Renal pelvis (tissue), 12 donors: Measurements from ENCODE around the gene TOP2B. TPM values are rescaled to one million over a fixed set of nuclear protein-coding genes. Genes with fewer than 3 reads are reported as not detected.

ENCODE experiments used
- DNase-seq: peaks from one replicate; pipeline ENCODE4 v3.0.0-alpha.2; 2013
- long read RNA-seq, 16 experiments: transcript quantifications; one replicate each; lab custom pipeline, GENCODE V29; 2026
- polyA plus RNA-seq, 3 donors: library from polyadenylated mRNA; unstranded; fragments of 120-200 nt; gene quantifications; one replicate each; pipeline ENCODE4 v1.2.1, GENCODE V29; 2013; ENCODE audit not compliant: insufficient read length in 3 of 3

Gene TOP2B, protein sequence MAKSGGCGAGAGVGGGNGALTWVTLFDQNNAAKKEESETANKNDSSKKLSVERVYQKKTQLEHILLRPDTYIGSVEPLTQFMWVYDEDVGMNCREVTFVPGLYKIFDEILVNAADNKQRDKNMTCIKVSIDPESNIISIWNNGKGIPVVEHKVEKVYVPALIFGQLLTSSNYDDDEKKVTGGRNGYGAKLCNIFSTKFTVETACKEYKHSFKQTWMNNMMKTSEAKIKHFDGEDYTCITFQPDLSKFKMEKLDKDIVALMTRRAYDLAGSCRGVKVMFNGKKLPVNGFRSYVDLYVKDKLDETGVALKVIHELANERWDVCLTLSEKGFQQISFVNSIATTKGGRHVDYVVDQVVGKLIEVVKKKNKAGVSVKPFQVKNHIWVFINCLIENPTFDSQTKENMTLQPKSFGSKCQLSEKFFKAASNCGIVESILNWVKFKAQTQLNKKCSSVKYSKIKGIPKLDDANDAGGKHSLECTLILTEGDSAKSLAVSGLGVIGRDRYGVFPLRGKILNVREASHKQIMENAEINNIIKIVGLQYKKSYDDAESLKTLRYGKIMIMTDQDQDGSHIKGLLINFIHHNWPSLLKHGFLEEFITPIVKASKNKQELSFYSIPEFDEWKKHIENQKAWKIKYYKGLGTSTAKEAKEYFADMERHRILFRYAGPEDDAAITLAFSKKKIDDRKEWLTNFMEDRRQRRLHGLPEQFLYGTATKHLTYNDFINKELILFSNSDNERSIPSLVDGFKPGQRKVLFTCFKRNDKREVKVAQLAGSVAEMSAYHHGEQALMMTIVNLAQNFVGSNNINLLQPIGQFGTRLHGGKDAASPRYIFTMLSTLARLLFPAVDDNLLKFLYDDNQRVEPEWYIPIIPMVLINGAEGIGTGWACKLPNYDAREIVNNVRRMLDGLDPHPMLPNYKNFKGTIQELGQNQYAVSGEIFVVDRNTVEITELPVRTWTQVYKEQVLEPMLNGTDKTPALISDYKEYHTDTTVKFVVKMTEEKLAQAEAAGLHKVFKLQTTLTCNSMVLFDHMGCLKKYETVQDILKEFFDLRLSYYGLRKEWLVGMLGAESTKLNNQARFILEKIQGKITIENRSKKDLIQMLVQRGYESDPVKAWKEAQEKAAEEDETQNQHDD (N-terminal part only)
- polyA plus RNA-seq: 100 to 1,000 TPM; 266 to 288 (median 270) TPM
- long read RNA-seq, donor 1, full-length matches to known transcripts: 4 of 4 reads
- long read RNA-seq, donor 1, partial matches to known transcripts: 0 of 4 reads
- long read RNA-seq, donor 1, other reads (novel, unspliced or antisense): 0 of 4 reads
- long read RNA-seq, donor 2, full-length matches to known transcripts: 5 of 10 reads
- long read RNA-seq, donor 2, partial matches to known transcripts: 5 of 10 reads
- long read RNA-seq, donor 2, other reads (novel, unspliced or antisense): 0 of 10 reads
- long read RNA-seq, donor 3, full-length matches to known transcripts: 3 of 13 reads
- long read RNA-seq, donor 3, partial matches to known transcripts: 10 of 13 reads
- long read RNA-seq, donor 3, other reads (novel, unspliced or antisense): 0 of 13 reads
- long read RNA-seq, donor 4, full-length matches to known transcripts: 4 of 41 reads
- long read RNA-seq, donor 4, partial matches to known transcripts: 37 of 41 reads
- long read RNA-seq, donor 4, other reads (novel, unspliced or antisense): 0 of 41 reads
- long read RNA-seq, donor 5, full-length matches to known transcripts: 5 of 5 reads
- long read RNA-seq, donor 5, partial matches to known transcripts: 0 of 5 reads
- long read RNA-seq, donor 5, other reads (novel, unspliced or antisense): 0 of 5 reads
- long read RNA-seq, donor 6, full-length matches to known transcripts: 4 of 15 reads
- long read RNA-seq, donor 6, partial matches to known transcripts: 11 of 15 reads
- long read RNA-seq, donor 6, other reads (novel, unspliced or antisense): 0 of 15 reads
- long read RNA-seq, donor 7, full-length matches to known transcripts: 11 of 22 reads
- long read RNA-seq, donor 7, partial matches to known transcripts: 11 of 22 reads
- long read RNA-seq, donor 7, other reads (novel, unspliced or antisense): 0 of 22 reads
- long read RNA-seq, donor 8, full-length matches to known transcripts: 4 of 10 reads
- long read RNA-seq, donor 8, partial matches to known transcripts: 6 of 10 reads
- long read RNA-seq, donor 8, other reads (novel, unspliced or antisense): 0 of 10 reads
- long read RNA-seq, donor 9, full-length matches to known transcripts: 8 of 14 reads
- long read RNA-seq, donor 9, partial matches to known transcripts: 6 of 14 reads
- long read RNA-seq, donor 9, other reads (novel, unspliced or antisense): 0 of 14 reads
- long read RNA-seq, donor 10, full-length matches to known transcripts: 5 of 25 reads
- long read RNA-seq, donor 10, partial matches to known transcripts: 20 of 25 reads
- long read RNA-seq, donor 10, other reads (novel, unspliced or antisense): 0 of 25 reads
- long read RNA-seq, donor 11, full-length matches to known transcripts: 10 of 10 reads
- long read RNA-seq, donor 11, partial matches to known transcripts: 0 of 10 reads
- long read RNA-seq, donor 11, other reads (novel, unspliced or antisense): 0 of 10 reads
- long read RNA-seq, donor 12, full-length matches to known transcripts: 5 of 16 reads
- long read RNA-seq, donor 12, partial matches to known transcripts: 11 of 16 reads
- long read RNA-seq, donor 12, other reads (novel, unspliced or antisense): 0 of 16 reads
- long read RNA-seq, donor 13, full-length matches to known transcripts: 1 of 19 reads
- long read RNA-seq, donor 13, partial matches to known transcripts: 18 of 19 reads
- long read RNA-seq, donor 13, other reads (novel, unspliced or antisense): 0 of 19 reads
- long read RNA-seq, donor 14: 0 reads
- long read RNA-seq, donor 15, full-length matches to known transcripts: 4 of 4 reads
- long read RNA-seq, donor 15, partial matches to known transcripts: 0 of 4 reads
- long read RNA-seq, donor 15, other reads (novel, unspliced or antisense): 0 of 4 reads
- long read RNA-seq, donor 16, full-length matches to known transcripts: 13 of 30 reads
- long read RNA-seq, donor 16, partial matches to known transcripts: 17 of 30 reads
- long read RNA-seq, donor 16, other reads (novel, unspliced or antisense): 0 of 30 reads

DNA sequence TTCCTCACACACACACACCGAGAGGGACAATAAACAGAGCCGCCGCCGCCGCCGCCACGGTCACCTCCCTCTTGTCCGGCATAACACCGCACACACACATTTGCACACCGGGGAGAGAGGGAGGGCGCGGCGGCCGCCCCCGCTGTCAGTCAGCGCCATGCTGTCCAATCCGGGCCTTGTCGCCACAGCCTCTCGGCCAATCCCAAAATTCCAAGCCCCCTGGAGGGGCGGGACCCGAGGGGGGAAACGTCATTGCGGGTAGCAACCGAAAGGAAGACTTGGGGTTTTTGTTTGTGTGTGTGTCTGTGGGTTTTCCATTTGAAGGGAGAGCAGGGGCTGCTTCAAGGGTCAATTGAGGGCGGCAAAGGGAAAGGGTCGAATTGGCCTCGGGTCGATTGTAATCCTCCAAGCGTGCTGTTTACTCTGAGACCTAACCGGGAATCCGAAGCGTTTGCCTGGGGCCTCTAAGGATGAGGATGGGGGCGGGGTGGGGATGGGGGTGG is at the start of gene TOP2B:
Gene TOP2B (minus strand): TSS at position 96 of the 503 bp plus-strand sequence. CDS start 610 bp downstream, outside the sequence.
- peak; percentile 98 for DNase-seq

DNA sequence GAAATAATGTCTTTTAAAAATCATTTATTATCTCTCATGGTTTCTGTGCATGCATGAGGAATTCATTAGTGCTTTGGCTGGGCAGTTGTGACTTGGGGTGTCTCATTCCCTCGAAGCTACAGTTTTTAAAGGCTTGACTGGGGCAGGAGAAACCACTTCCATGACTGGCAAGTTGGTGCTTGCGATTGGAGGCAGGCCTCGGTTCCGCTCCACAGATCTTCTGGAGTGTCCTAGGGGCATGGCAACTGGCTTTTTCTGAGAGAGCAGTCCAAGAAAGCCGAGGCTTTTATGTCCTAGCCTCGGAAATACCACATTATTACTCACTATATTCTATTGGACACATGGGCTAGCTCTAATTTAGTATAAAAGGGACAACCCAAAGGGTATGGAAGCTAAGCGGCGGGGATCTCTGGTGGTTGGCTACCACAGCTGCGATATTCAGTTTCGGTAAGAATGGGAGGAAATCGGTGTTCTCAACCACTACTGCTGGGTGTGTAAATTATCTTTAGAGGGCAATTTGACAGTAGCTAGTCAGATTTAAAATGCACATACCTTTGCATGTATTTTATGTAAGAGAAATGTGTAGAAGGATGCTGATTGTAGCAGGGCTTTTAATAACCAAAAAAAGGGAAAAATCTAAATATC is 48.8 kb upstream of the TOP2B start:
- DNase-seq: no peak

DNA sequence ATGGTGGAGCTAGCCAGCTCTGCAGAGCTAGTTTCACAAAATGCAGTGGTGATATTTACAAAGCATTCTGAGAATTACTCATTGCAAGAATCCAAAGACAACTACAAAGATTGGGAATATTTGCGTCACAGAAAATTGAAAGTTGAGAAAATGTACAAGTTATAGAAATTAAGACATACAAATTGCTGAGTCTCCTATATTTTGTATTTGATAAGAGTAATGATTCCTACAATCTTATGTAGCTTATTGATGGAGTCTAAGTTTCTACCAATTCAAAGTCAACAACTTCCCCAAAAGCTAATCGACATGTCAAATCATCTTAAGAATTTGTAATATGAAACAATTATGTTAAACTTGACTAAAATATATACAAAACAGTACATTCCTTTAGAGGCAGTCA is 46.4 kb upstream of the TOP2B start:
- no peak for DNase-seq

DNA sequence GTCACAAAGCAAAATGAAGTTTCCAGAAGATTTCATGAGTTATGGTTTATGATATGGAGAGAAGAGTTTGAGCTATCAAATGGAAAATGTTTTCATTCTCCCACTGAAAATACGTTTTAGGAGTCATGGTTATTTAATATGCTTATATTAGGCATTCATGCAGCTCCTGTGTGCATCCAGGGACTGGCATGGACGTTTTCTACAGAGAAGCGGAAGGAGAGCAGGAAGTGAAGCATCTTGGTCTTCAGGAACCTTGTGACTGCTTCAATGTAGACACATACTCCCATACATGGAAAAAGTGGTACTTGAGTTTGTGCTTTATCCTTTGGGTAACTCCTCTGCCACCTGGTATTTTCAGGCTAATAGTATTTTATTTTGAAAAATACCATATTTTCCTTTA is 43.3 kb upstream of the TOP2B start:
- no peak for DNase-seq

DNA sequence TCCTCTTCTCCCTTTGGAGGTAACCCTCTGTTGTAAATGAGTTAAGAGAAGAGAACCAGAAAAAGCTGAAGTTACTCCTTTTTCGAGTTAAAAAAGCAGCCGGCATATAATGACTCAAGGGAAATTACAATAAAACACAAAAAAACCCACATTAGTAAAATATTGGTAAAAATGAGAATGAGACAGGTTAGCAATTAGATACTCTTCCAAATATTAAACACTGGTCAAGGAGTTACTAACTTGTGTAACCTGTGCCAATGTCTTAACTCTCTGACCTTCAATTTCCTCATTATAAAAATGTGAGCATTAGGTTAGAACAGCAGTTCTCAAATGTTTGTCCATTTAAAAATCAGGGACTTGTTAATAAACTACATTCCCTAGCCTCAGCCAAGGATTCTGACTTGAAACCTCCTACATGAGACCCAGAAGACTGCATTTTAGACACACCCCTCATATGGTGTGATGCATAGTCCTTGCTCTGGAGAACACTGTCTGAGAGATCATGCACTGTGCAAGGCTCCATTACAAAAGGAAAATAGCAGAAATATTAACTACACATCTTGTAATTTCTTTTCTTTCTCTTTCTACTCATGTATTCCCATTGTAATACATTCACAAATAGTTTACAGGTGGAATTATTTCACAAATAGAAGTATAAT is 42.7 kb upstream of the TOP2B start:
- DNase-seq: no peak

DNA sequence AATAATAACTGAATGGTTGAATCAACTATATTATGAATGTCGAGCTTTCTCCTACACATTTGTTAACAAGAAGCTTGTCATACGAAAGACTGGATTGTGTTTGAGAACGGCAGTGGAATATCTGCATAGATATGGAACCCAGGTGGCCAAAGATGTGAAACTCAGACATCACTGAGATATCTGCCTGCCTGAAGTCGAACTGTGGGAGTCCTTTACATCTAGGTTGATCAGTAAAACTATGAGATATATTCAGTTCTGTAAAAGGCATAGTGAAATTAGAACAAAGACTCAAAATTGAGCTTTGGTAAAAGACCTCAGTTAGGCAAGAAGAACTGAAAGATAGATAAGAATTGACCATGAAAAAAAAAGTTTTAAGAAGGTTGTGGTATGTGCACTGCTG is 41.5 kb upstream of the TOP2B start:
- DNase-seq: no peak

DNA sequence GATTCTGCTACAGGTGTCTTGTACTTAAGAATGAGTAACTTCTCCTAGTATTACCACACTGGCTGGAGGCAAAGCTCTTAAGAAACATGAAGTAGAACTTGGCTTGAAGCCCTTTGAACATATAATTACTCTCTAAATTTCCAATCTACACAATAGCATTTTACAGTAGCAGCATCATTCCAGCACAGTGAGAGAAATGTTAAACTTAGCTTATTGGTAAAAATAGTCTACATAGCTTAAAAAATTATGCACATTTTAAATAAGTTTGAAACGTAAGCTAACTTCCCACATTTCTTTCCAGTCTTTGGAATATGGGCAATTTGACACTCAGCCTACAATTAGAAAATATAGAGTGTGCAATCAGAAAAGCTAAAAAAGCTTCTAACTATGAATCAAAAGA is 32.8 kb upstream of the TOP2B start:
- DNase-seq: no peak

DNA sequence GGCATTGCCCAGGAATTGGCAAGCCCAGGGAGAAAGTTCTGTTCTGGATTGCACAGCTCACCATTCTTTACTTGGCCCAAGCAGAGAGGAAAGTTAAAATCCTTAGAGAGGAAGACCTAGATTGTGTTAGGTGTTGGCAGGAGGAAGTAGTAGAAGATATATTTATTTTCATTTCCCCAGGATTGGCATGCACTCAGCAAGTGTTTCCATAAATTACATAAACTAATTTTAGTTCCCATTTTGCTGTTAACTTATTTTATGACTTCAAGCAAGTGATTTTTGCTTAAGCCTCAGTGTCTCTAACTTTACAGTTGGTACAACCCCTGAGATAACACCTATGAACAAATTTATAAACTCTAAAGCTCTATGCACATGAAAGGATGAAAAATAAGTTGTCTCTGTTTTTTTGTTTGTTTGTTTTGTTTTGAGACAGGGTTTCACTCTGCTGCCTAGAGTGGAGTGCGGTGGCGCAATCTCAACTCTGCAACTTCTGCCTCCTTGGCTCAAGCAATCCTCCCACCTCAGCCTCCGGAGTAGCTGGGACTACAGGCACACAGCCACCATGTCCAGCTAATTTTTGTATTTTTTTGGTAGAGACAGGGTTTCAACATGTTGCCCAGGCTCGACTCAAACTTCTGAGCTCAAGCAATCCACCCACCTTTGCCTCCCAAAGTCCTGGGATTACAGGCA is 31.2 kb upstream of the TOP2B start:
- DNase-seq: no peak

DNA sequence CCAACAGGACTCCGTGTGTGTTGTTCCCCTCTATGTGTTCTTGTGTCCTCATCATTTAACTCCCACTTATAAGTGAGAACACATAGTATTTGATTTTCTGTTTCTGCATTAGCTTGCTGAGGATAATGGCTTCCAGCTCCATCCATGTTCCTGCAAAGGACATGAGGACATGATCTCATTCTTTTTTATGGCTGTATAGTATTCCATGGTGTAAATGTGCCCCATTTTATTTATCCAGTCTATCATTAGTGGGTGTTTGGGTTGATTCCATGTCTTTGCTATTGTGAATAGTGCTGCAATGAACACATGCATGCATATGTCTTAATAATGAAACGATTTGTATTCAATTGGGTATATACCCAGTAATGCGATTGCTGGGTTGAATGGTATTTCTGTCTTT is 28.5 kb upstream of the TOP2B start:
- DNase-seq: no peak

DNA sequence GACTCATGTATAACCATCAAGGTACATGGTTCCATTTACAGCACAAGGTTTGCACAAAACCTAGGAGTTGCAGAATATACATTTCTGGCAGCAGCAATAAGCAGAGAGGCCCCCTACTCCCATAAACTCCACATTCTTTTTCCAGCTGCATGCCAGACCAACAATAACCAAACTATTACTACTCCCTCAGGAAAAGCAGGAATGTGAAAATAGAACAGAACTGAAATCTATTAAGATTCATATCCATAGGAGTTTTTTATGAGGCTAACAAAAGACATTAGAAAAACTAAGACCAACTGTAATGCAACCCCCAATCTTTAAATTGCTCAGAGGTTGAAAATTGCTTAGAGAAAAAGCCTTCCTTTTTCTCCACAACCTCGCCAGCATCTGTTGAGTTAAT is 27.6 kb upstream of the TOP2B start:
- peak; percentile 31 for DNase-seq

DNA sequence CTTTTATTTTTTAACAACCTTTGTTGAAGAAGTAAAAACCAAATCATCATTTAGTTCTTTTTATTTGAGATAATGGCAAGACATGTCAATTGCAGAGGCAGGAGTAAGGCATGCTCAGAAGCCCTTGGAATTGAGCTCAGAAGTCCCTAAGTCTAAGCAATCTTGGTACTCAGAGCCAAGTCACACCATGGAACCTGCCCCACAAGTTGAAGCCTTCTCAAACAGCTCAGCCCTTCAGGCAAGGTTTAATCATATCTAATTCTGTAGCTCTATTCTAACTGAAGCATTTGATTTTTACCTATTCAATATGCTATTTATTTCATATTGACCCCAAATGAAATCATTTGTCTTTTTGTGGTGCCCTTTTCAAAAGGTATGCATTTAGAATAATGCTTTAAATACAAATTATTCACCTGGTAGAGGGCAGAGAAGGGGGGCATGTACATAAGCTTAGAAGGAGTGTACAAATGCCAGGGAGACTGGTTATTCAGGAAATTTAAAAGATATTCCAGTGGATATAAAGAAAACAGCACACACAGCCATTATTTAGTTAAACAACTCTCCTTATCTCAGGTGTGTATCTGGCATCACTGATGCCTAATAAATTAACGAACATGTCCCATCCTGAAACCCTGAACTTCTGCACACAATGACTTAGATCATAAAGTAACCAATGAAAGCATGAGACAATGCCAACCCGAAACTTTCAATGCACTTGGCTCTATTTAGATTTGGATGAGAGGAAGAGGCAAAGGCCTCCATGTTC is 26.2 kb upstream of the TOP2B start:
- no peak for DNase-seq

DNA sequence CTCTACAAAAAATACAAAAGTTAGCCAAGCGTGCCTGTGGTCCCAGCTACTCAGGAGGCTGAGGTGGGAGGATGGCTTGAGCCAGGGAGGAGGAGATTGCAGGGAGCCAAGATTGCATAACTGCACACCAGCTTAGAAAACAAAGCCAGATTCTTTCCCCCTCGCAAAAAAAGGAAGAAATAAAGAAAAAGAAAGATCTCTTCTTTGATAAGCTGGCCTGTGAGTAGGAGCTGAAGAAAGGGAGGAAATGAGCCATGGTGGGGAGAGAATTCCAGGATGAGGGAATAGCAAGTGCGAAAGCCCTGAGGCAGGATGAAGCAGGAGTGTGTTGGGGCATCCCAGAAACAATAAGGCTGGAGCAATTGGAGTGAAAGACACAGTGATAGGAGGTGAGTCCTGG is 24.5 kb upstream of the TOP2B start:
- no peak for DNase-seq

DNA sequence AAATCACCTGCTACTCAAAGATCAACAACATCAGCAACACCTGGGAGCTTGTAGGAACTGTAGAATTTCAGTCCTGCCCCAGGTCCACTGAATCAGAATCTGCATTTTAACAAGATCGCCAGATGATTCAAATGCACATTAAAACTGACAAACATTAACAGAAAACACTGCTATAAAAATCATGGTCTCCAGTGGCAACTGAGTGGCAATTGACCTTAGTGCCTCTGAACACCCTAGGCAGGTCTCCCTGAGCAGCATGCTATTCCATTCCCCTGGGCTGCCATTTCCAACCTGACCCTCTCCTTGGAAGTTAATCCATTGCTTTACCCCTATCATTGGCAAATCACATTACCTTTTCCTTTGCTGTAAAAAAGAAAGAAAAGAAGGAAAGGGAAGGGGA is 23.0 kb upstream of the TOP2B start:
- no peak for DNase-seq

DNA sequence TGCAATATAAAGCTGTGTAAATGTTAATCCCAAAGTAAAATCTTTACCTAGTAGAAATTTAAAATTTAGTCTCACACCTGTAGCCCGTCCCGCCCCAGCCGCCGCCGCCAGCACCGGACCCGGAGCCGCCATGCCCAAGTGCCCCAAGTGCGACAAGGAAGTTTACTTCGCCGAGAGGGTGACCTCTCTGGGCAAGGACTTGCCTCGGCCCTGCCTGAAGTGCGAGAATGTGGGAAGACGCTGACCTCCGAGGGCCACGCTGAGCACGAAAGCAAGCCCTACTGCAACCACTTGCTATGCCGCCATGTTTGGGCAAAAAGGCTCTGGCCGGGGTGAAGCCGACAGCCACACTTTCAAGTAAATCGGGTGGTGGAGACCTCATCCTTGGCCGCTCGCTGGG is 22.1 kb upstream of the TOP2B start:
- DNase-seq: no peak

DNA sequence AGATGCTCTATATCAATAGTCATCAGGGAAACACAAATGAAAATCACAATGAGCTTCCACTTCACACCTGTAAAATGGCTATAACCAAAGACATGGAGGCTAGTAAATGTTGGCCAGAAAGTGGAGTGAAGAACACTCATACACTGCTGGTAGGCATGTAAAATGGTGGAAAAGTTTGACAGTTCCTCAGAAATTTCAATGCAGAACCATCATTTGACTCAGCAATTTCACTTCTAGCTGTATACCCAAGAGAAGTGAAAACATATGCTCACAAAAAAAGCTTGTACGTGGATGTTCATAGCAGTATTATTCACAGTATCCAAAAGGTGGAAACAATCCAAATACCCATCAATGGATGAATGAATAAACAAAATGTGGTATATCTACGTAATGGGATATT is 19.2 kb upstream of the TOP2B start:
- no peak for DNase-seq
